Measurements from ENCODE around the gene MPPED2. TPM values are rescaled to one million over a fixed set of nuclear protein-coding genes. Genes with fewer than 3 reads are reported as not detected.

Gene MPPED2
- polyA plus RNA-seq, 1 donor (not counting 4 experiments of a cell fraction or from before 2014, with no cell fraction given), result not detected

DNA sequence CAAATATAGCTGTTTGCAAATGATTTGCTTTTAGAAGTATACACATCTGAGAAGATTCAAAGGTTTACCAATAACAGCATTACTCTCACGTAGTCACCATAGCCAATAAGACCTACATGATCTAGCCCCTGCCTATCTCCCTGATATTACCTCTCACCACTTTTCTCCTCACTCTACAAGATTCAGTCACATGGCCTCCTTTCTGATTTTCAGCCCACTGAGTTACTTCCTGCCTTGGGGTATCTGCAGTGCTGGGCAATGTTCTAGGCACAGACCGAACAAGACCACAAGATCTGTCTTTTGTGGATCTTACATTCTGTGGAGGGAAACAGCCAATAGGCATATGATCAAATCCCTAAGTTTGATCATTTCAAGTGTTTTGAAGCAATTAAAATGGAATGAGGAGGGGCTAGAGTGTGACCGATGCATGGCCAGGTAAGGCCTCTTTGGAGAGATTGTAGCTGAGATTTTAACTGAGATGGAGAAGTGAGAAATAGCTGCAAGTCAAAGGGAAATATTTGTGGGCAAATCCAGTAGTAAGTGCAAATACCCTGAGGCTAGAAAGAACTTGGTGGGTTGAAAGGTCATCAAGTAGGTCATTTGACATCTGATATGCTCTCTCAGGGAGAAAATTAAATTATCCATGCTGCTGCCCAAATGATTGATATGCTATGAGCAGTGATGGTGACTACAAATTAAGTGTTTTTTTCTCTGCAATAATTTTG, 220.2 kb downstream of the MPPED2 start:
- dilution Hi-C loops (cut with MboI; ENCODE audit: extremely low pct_ligation_motif_present, low sequenced_read_pairs), result no loop called here
- Histone ChIP-seq H3K9ac (ENCODE audit: control insufficient read depth, extremely low read depth, insufficient read depth, low read length) (no peak overlapping the region), H3K79me2 (ENCODE audit: control insufficient read depth, insufficient read depth, low read length) (no peaks in the 10 kb centered on the region), H2AFZ (ENCODE audit: control insufficient read depth, low read length) (no peak overlapping the region), H4K20me1 (ENCODE audit: control insufficient read depth, extremely low read depth, insufficient read depth, low read length) (no peaks in the 10 kb centered on the region), H3K27me3 (ENCODE audit: control insufficient read depth, extremely low read depth, insufficient read depth, low read length) (no peaks in the 10 kb centered on the region), H3K4me2 (ENCODE audit: control insufficient read depth, extremely low read depth, insufficient read depth, low read depth, low read length) (no peak overlapping the region), H3K9me3 (ENCODE audit: control insufficient read depth, low read depth, low read length) (no peaks in the 10 kb centered on the region), H3K4me1 (ENCODE audit: control insufficient read depth, extremely low read depth, insufficient read depth, low read length) (peaks cover 5% of the 10 kb centered on the region), H3K9me1 (ENCODE audit: control insufficient read depth, extremely low read depth, insufficient read depth, low read length) (no peaks in the 10 kb centered on the region), H3K27ac (ENCODE audit: control insufficient read depth, insufficient read depth, low read length) (no peak overlapping the region), H3K36me3 (ENCODE audit: control insufficient read depth in 2 of 2, extremely low read depth in 1 of 2, insufficient read depth in 2 of 2, low read length in 2 of 2) (no peaks in the 10 kb centered on the region), H3K4me3 (ENCODE audit: control insufficient read depth in 2 of 3, extremely low read depth in 1 of 3, insufficient read depth in 2 of 3, low read depth in 1 of 3, low read length in 3 of 3) (no peak overlapping the region)
- TF ChIP-seq, protein P1, sequence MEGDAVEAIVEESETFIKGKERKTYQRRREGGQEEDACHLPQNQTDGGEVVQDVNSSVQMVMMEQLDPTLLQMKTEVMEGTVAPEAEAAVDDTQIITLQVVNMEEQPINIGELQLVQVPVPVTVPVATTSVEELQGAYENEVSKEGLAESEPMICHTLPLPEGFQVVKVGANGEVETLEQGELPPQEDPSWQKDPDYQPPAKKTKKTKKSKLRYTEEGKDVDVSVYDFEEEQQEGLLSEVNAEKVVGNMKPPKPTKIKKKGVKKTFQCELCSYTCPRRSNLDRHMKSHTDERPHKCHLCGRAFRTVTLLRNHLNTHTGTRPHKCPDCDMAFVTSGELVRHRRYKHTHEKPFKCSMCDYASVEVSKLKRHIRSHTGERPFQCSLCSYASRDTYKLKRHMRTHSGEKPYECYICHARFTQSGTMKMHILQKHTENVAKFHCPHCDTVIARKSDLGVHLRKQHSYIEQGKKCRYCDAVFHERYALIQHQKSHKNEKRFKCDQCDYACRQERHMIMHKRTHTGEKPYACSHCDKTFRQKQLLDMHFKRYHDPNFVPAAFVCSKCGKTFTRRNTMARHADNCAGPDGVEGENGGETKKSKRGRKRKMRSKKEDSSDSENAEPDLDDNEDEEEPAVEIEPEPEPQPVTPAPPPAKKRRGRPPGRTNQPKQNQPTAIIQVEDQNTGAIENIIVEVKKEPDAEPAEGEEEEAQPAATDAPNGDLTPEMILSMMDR (optimal IDR thresholded peaks at IDR 0.05 in 1 of 3, IDR thresholded peaks at IDR 0.05 in 1 of 3, conservative IDR thresholded peaks at IDR 0.05 in 1 of 3; ENCODE audit: extremely low read depth in 1 of 3, insufficient read depth in 2 of 3, low read length in 3 of 3), result no peak
- no peak for TF ChIP-seq EZH2 (IDR thresholded peaks at IDR 0.05; ENCODE audit: low read length)
- no peak for FAIRE-seq
- DNase-seq (ENCODE audit: low read depth, low spot score), result no peak

DNA sequence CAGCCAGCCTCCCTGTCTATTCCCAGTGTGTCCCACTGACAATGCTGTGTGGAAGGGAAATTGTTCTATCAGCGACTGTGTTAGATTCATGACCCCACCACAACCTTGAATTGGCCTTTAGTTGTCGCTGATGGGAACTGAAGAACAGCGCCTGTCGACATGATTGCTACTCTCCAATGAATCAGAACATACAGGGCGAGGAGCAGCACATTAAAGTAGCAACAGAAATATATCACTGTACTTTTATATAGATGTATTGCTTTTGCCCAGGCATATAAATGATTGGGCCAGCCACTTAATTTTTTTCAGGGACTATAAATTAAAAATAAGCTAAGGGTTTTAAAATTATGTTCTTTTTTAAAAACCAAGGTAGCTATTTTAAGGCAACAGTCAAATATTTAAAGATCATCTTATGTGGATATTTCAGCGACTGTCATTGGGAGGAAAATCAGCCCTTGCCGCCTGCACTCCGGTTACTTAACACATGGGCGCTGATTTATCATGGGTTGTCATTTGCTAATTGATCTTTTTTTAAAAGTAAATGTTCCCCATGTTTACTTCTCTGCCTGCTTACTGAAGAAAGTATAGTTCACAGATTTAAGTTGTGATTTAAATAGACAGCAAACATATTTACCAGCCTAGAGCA, 221.2 kb downstream of the MPPED2 start:
- Histone ChIP-seq H3K79me2 (ENCODE audit: control insufficient read depth, insufficient read depth, low read length) (no peaks in the 10 kb centered on the region), H3K27me3 (ENCODE audit: control insufficient read depth, extremely low read depth, insufficient read depth, low read length) (no peaks in the 10 kb centered on the region), H4K20me1 (ENCODE audit: control insufficient read depth, extremely low read depth, insufficient read depth, low read length) (no peaks in the 10 kb centered on the region), H3K4me3 (ENCODE audit: control insufficient read depth in 2 of 3, extremely low read depth in 1 of 3, insufficient read depth in 2 of 3, low read depth in 1 of 3, low read length in 3 of 3) (no peak overlapping the region), H3K9ac (ENCODE audit: control insufficient read depth, extremely low read depth, insufficient read depth, low read length) (no peak overlapping the region), H3K27ac (ENCODE audit: control insufficient read depth, insufficient read depth, low read length) (no peak overlapping the region), H3K4me1 (ENCODE audit: control insufficient read depth, extremely low read depth, insufficient read depth, low read length) (peaks cover 13% of the 10 kb centered on the region), H3K9me1 (ENCODE audit: control insufficient read depth, extremely low read depth, insufficient read depth, low read length) (no peaks in the 10 kb centered on the region), H2AFZ (ENCODE audit: control insufficient read depth, low read length) (no peak overlapping the region), H3K9me3 (ENCODE audit: control insufficient read depth, low read depth, low read length) (no peaks in the 10 kb centered on the region), H3K4me2 (ENCODE audit: control insufficient read depth, extremely low read depth, insufficient read depth, low read depth, low read length) (no peak overlapping the region), H3K36me3 (ENCODE audit: control insufficient read depth in 2 of 2, extremely low read depth in 1 of 2, insufficient read depth in 2 of 2, low read length in 2 of 2) (no peaks in the 10 kb centered on the region)
- TF ChIP-seq EZH2 (IDR thresholded peaks at IDR 0.05; ENCODE audit: low read length), result no peak
- TF ChIP-seq, protein P1 (optimal IDR thresholded peaks at IDR 0.05 in 1 of 3, IDR thresholded peaks at IDR 0.05 in 1 of 3, conservative IDR thresholded peaks at IDR 0.05 in 1 of 3; ENCODE audit: extremely low read depth in 1 of 3, insufficient read depth in 2 of 3, low read length in 3 of 3), result no peak
- dilution Hi-C loops (cut with MboI; ENCODE audit: extremely low pct_ligation_motif_present, low sequenced_read_pairs), result no loop called here
- FAIRE-seq (no peak), DNase-seq (ENCODE audit: low read depth, low spot score) (no peak)

Data from keratinocyte (primary cell).